ENCODE results near the gene TRIO. TPM values are rescaled to one million over a fixed set of nuclear protein-coding genes. Genes with fewer than 3 reads are reported as not detected.

Gene TRIO
- total RNA-seq, 2 experiments from 2014 or later, result 3.6 to 4.6 TPM

- Mint-ChIP-seq H3K4me3 (no peak overlapping the region), H3K9me3 (no peaks in the 10 kb centered on the region), H3K4me1 (ENCODE audit: low read depth) (no peaks in the 10 kb centered on the region), H3K36me3 (ENCODE audit: low read depth) (no peaks in the 10 kb centered on the region), H3K27ac (no peak overlapping the region), H3K27me3 (ENCODE audit: low read depth) (no peaks in the 10 kb centered on the region)
- CTCF ChIA-PET, result no interaction called here
- intact Hi-C loops (cut with micrococcal nuclease), result no loop called here
- DNase-seq, result no peak
These were observed 315.3 kb downstream of the TRIO start for GRCh38 chr5:14458414-14458813.

- no peak for DNase-seq
- no peaks in the 10 kb centered on the region for H3K36me3 Mint-ChIP-seq (ENCODE audit: low read depth)
- CTCF ChIA-PET, result no interaction called here
- intact Hi-C loops (cut with micrococcal nuclease), result no loop called here
- no peaks in the 10 kb centered on the region for H3K9me3 Mint-ChIP-seq
- no peaks in the 10 kb centered on the region for H3K4me1 Mint-ChIP-seq (ENCODE audit: low read depth)
- H3K27ac Mint-ChIP-seq, result no peak overlapping the region
- H3K4me3 Mint-ChIP-seq, result no peak overlapping the region
- H3K27me3 Mint-ChIP-seq (ENCODE audit: low read depth), result no peaks in the 10 kb centered on the region
These were observed 317.8 kb downstream of the TRIO start for GRCh38 chr5:14460844-14461398.

GRCh38 chr5:14462681-14463080, 319.5 kb downstream of the TRIO start:
- Mint-ChIP-seq H3K9me3 (no peaks in the 10 kb centered on the region), H3K4me1 (ENCODE audit: low read depth) (no peaks in the 10 kb centered on the region), H3K27ac (no peak overlapping the region), H3K27me3 (ENCODE audit: low read depth) (no peaks in the 10 kb centered on the region), H3K4me3 (no peak overlapping the region), H3K36me3 (ENCODE audit: low read depth) (no peaks in the 10 kb centered on the region)
- DNase-seq, result no peak
- CTCF ChIA-PET, result interaction anchor here (1.3 kb wide), 1 partner anchor 95 kb away, joined by 3 read pairs; no protein-coding TSS in a partner anchor
- intact Hi-C loops (cut with micrococcal nuclease), result no loop called here

- no peaks in the 10 kb centered on the region for H3K36me3 Mint-ChIP-seq (ENCODE audit: low read depth)
- intact Hi-C loops (cut with micrococcal nuclease), result no loop called here
- H3K27ac Mint-ChIP-seq, result no peak overlapping the region
- no peaks in the 10 kb centered on the region for H3K27me3 Mint-ChIP-seq (ENCODE audit: low read depth)
- H3K4me1 Mint-ChIP-seq (ENCODE audit: low read depth), result no peaks in the 10 kb centered on the region
- H3K4me3 Mint-ChIP-seq, result no peak overlapping the region
- CTCF ChIA-PET, result no interaction called here
- no peaks in the 10 kb centered on the region for H3K9me3 Mint-ChIP-seq
- no peak for DNase-seq
These were observed 320.5 kb downstream of the TRIO start for GRCh38 chr5:14463629-14464028.

GRCh38 chr5:14464096-14464495, 321.0 kb downstream of the TRIO start:
- no peaks in the 10 kb centered on the region for H3K4me1 Mint-ChIP-seq (ENCODE audit: low read depth)
- CTCF ChIA-PET, result no interaction called here
- H3K27ac Mint-ChIP-seq, result no peak overlapping the region
- H3K36me3 Mint-ChIP-seq (ENCODE audit: low read depth), result no peaks in the 10 kb centered on the region
- no peaks in the 10 kb centered on the region for H3K27me3 Mint-ChIP-seq (ENCODE audit: low read depth)
- no peaks in the 10 kb centered on the region for H3K9me3 Mint-ChIP-seq
- intact Hi-C loops (cut with micrococcal nuclease), result no loop called here
- no peak overlapping the region for H3K4me3 Mint-ChIP-seq
- no peak for DNase-seq

- Mint-ChIP-seq H3K36me3 (ENCODE audit: low read depth) (no peaks in the 10 kb centered on the region), H3K27ac (no peak overlapping the region), H3K4me1 (ENCODE audit: low read depth) (no peaks in the 10 kb centered on the region), H3K9me3 (no peaks in the 10 kb centered on the region), H3K4me3 (no peak overlapping the region), H3K27me3 (ENCODE audit: low read depth) (no peaks in the 10 kb centered on the region)
- DNase-seq, result no peak
- CTCF ChIA-PET, result interaction anchor here (0.8 kb wide), 1 partner anchor 50 kb away, joined by 3 read pairs; no protein-coding TSS in a partner anchor
- intact Hi-C loops (cut with micrococcal nuclease), result no loop called here
These were observed 321.5 kb downstream of the TRIO start for GRCh38 chr5:14464671-14465070.

GRCh38 chr5:14465116-14465515, 322.0 kb downstream of the TRIO start:
- Mint-ChIP-seq H3K4me3 (no peak overlapping the region), H3K27me3 (ENCODE audit: low read depth) (no peaks in the 10 kb centered on the region), H3K27ac (no peak overlapping the region), H3K36me3 (ENCODE audit: low read depth) (no peaks in the 10 kb centered on the region), H3K9me3 (no peaks in the 10 kb centered on the region), H3K4me1 (ENCODE audit: low read depth) (no peaks in the 10 kb centered on the region)
- CTCF ChIA-PET, result interaction anchor here (0.8 kb wide), 1 partner anchor 50 kb away, joined by 3 read pairs; no protein-coding TSS in a partner anchor
- intact Hi-C loops (cut with micrococcal nuclease), result no loop called here
- DNase-seq, result no peak

GRCh38 chr5:14465776-14466175, 322.6 kb downstream of the TRIO start:
- CTCF ChIA-PET, result no interaction called here
- Mint-ChIP-seq H3K9me3 (no peaks in the 10 kb centered on the region), H3K4me1 (ENCODE audit: low read depth) (no peaks in the 10 kb centered on the region), H3K36me3 (ENCODE audit: low read depth) (no peaks in the 10 kb centered on the region), H3K27ac (no peak overlapping the region), H3K4me3 (no peak overlapping the region), H3K27me3 (ENCODE audit: low read depth) (no peaks in the 10 kb centered on the region)
- no peak for DNase-seq
- intact Hi-C loops (cut with micrococcal nuclease), result no loop called here

GRCh38 chr5:14467251-14467650, 324.1 kb downstream of the TRIO start:
- Mint-ChIP-seq H3K27me3 (ENCODE audit: low read depth) (no peaks in the 10 kb centered on the region), H3K9me3 (no peaks in the 10 kb centered on the region), H3K27ac (no peak overlapping the region), H3K36me3 (ENCODE audit: low read depth) (no peaks in the 10 kb centered on the region), H3K4me1 (ENCODE audit: low read depth) (no peaks in the 10 kb centered on the region), H3K4me3 (no peak overlapping the region)
- intact Hi-C loops (cut with micrococcal nuclease), result no loop called here
- CTCF ChIA-PET, result interaction anchor here (0.9 kb wide), 1 partner anchor 181 kb away, joined by 3 read pairs; no protein-coding TSS in a partner anchor
- DNase-seq, result no peak

GRCh38 chr5:14467886-14468285, 324.7 kb downstream of the TRIO start:
- CTCF ChIA-PET, result interaction anchor here (0.9 to 1.2 kb wide), 2 partner anchors 177 to 181 kb away, joined by 3 read pairs; no protein-coding TSS in a partner anchor
- no peak overlapping the region for H3K27ac Mint-ChIP-seq
- H3K27me3 Mint-ChIP-seq (ENCODE audit: low read depth), result no peaks in the 10 kb centered on the region
- H3K4me3 Mint-ChIP-seq, result no peak overlapping the region
- intact Hi-C loops (cut with micrococcal nuclease), result no loop called here
- no peaks in the 10 kb centered on the region for H3K9me3 Mint-ChIP-seq
- H3K36me3 Mint-ChIP-seq (ENCODE audit: low read depth), result no peaks in the 10 kb centered on the region
- H3K4me1 Mint-ChIP-seq (ENCODE audit: low read depth), result no peaks in the 10 kb centered on the region
- no peak for DNase-seq

- no peaks in the 10 kb centered on the region for H3K9me3 Mint-ChIP-seq
- no peaks in the 10 kb centered on the region for H3K4me1 Mint-ChIP-seq (ENCODE audit: low read depth)
- intact Hi-C loops (cut with micrococcal nuclease), result no loop called here
- CTCF ChIA-PET, result no interaction called here
- H3K36me3 Mint-ChIP-seq (ENCODE audit: low read depth), result no peaks in the 10 kb centered on the region
- no peak for DNase-seq
- H3K4me3 Mint-ChIP-seq, result no peak overlapping the region
- no peaks in the 10 kb centered on the region for H3K27me3 Mint-ChIP-seq (ENCODE audit: low read depth)
- H3K27ac Mint-ChIP-seq, result no peak overlapping the region
These were observed 326.6 kb downstream of the TRIO start for GRCh38 chr5:14469551-14470377.

GRCh38 chr5:14471507-14471906, 328.4 kb downstream of the TRIO start:
- Mint-ChIP-seq H3K4me1 (ENCODE audit: low read depth) (no peaks in the 10 kb centered on the region), H3K27me3 (ENCODE audit: low read depth) (no peaks in the 10 kb centered on the region), H3K4me3 (no peak overlapping the region), H3K36me3 (ENCODE audit: low read depth) (no peaks in the 10 kb centered on the region), H3K9me3 (no peaks in the 10 kb centered on the region), H3K27ac (no peak overlapping the region)
- no peak for DNase-seq
- intact Hi-C loops (cut with micrococcal nuclease), result no loop called here
- CTCF ChIA-PET, result no interaction called here

- CTCF ChIA-PET, result no interaction called here
- intact Hi-C loops (cut with micrococcal nuclease), result no loop called here
- no peaks in the 10 kb centered on the region for H3K4me1 Mint-ChIP-seq (ENCODE audit: low read depth)
- H3K36me3 Mint-ChIP-seq (ENCODE audit: low read depth), result no peaks in the 10 kb centered on the region
- no peak for DNase-seq
- no peak overlapping the region for H3K27ac Mint-ChIP-seq
- no peaks in the 10 kb centered on the region for H3K9me3 Mint-ChIP-seq
- H3K4me3 Mint-ChIP-seq, result no peak overlapping the region
- H3K27me3 Mint-ChIP-seq (ENCODE audit: low read depth), result no peaks in the 10 kb centered on the region
These were observed 329.9 kb downstream of the TRIO start for GRCh38 chr5:14472986-14473567.

Measured in activated naive CD4-positive, alpha-beta T cell treated with anti-CD3 and anti-CD28 coated beads for 36 hours (primary cell).